Fibroblast of mammary gland (primary cell): Measurements from ENCODE around the gene CYB5B.
"Not testable (repeated sequence)": the region's sequence is repeated elsewhere in the genome, so short reads cannot be mapped to it uniquely, and the experiment has no call there.

Experiments used
- DNase-seq: peaks from one replicate; pipeline ENCODE4 v3.0.0-alpha.2; 2010; ENCODE audit warnings: low read depth
- H3K4me3 ChIP-seq: 2 replicates; pipeline ENCODE4 v1.5.1; 2011; ENCODE audit warnings: low read depth, mild to moderate bottlenecking, low read length, moderate library complexity; ENCODE audit not compliant: control insufficient read depth
- CTCF ChIP-seq: conservative IDR thresholded peaks from 2 replicates; pipeline ENCODE4 v1.5.1; 2011; ENCODE audit warnings: low read depth, low read length, inconsistent platforms; ENCODE audit not compliant: control insufficient read depth, insufficient read depth

Gene CYB5B

DNA sequence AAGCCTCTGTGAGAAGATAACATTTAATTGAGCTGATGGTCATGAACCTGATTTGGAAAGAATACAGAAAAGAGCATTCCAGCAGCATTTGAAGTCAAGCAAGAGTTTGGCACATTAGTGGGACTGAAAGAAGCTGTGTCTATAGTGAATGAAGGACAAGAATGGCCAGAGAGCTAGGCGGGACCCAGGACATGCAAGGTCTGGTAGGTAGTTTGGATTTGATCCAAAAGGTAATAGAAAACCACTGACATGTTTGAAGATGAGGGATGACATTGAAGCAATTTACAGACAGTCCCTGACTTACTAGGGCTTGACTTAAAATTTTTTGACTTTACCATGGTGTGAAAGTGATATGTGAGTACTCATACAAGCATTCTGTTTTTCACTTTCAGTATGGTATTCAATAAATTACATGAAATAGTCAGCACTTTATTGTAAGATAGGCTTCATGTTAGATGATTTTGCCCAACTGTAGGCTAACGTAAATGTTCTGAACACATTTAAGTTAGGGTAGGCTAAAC lies 7.6 kb downstream of the CYB5B start:
- H3K4me3 ChIP-seq, result no peak overlapping the region
- no peak for DNase-seq
- TF ChIP-seq CTCF, result no peak

DNA sequence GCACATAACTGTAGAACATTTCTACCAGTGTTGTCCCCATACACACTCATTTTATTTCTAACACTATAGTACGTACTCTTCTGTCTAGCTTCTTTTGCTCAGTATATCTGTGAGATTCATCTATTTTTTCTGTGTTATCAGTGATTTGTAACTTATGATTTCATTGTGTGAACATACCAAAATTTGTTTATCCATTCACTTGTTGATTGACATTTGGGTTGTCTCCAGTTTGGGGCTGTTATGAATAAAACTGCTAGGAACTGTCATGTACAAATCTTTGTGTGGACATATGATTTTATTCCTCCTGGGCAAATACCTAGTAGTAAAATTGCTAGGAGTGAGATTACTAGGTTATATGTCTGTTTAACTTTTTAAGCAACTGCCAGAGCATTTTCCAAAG lies 9.6 kb downstream of the CYB5B start:
- H3K4me3 ChIP-seq, result no peak overlapping the region
- DNase-seq, result no peak
- no peak for TF ChIP-seq CTCF

- no peak for DNase-seq
- no peak for TF ChIP-seq CTCF
- H3K4me3 ChIP-seq, result no peak overlapping the region
Observed at GRCh38 chr16:69435977-69436820, 11.8 kb downstream of the CYB5B start.

DNA sequence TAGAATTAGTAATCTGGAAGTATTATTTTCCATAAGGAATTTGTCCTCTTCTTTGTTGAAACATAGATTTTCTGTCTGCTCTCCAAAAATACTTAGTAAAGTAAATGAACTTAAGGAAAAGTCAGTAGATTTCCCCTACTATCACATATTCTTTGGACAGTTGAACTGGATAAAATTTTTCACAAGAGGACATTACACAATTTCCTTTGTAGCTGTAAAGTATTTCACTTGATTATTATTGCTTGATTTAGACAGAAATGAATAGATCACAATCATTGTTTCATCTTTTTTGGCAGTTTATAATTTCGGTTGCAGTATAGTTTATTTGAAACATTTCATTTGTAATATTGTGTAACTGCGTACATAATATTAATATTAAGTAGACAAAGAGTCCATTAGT lies 12.5 kb downstream of the CYB5B start:
- no peak overlapping the region for H3K4me3 ChIP-seq
- no peak for TF ChIP-seq CTCF
- DNase-seq, result no peak

DNA sequence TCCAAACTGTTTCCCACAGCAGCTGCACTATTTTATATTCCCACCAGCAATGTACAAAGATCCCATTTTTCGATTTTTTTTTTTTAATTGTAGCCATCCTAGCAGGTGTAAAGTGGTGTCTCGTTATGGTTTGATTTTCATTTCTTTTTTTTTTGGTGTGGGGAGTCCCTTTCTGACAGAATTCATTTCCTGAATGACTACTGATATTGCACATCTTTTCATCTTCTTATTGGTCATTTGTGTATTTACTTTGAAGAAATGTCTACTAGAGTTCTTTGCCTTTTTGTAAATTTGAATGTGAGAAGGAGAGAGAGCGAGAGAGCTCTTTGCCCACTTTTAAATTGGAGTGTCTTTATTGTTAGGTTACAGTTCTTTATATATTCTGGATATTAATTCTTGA lies 14.0 kb downstream of the CYB5B start:
- no peak overlapping the region for H3K4me3 ChIP-seq
- DNase-seq, result no peak
- no peak for TF ChIP-seq CTCF

- no peak overlapping the region for H3K4me3 ChIP-seq
- no peak for TF ChIP-seq CTCF
- no peak for DNase-seq
Observed at GRCh38 chr16:69440250-69440649, 15.8 kb downstream of the CYB5B start.

DNA sequence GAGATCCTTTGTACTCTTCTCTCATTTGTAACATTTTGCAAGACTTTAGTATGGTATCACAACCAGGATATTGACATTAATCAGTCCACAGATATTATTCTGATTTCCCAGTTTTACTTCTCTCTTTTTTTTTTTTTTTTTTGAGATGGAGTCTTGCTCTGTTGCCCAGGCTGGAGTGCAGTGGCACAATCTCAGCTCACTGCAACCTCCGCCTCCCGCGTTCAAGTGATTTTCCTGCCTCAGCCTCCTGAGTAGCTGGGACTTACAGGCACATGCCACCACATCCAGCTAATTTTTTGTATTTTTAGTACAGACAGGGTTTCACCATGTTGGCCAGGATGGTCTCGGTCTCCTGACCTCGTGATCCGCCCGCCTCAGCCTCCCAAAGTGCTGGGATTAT lies 16.6 kb downstream of the CYB5B start:
- DNase-seq, H3K4me3 ChIP-seq: not testable (repeated sequence)
